ENCODE data around the gene EVI5. TPM values are rescaled to one million over a fixed set of nuclear protein-coding genes. Genes with fewer than 3 reads are reported as not detected.
"Not testable (repeated sequence)": the region's sequence is repeated elsewhere in the genome, so short reads cannot be mapped to it uniquely, and the experiment has no call there.

The EVI5 gene
- total and polyA plus RNA-seq, 7 donors = 4.5 to 53.5 (median 39.9) TPM

GRCh38 chr1:92599184-92599583 is 185.7 kb downstream of the EVI5 start:
- intact Hi-C loops (cut with DNase I) = no loop called here
- WGBS, 2 donors = 50 to 73% methylated on average over 2 of the region's 2 CpGs
- Histone ChIP-seq H3K36me3 (peaks cover 0 to 6% (median 0%) of the 10 kb centered on the region in 4 donors), H3K4me1 (no peaks in the 10 kb centered on the region), H3K4me3 (no peak overlapping the region), H3K27ac (no peak overlapping the region), H3K27me3 (no peaks in the 10 kb centered on the region), H3K9me3 (no peaks in the 10 kb centered on the region)
- no peak for TF ChIP-seq CTCF (IDR thresholded peaks at IDR 0.05)
- no peak for TF ChIP-seq POLR2A (IDR thresholded peaks at IDR 0.05)
- no peak for TF ChIP-seq EP300 (IDR thresholded peaks at IDR 0.05)
- no peak for TF ChIP-seq POLR2AphosphoS5 (IDR thresholded peaks at IDR 0.05)
- no peak for DNase-seq

GRCh38 chr1:92589361-92589760 is 195.5 kb downstream of the EVI5 start:
- H3K4me3 ChIP-seq; H3K27me3 ChIP-seq; H3K4me1 ChIP-seq; intact Hi-C loops (cut with DNase I); H3K9me3 ChIP-seq; H3K36me3 ChIP-seq; H3K27ac ChIP-seq; DNase-seq: not testable (repeated sequence)
- 86 to 91% methylated on average over 9 of the region's 9 CpGs for WGBS, 2 donors

- DNase-seq = no peak
- Histone ChIP-seq H3K27me3 (no peaks in the 10 kb centered on the region), H3K4me3 (no peak overlapping the region), H3K27ac (no peak overlapping the region), H3K36me3 (peaks cover 0 to 4% (median 0%) of the 10 kb centered on the region in 4 donors), H3K9me3 (no peaks in the 10 kb centered on the region), H3K4me1 (no peaks in the 10 kb centered on the region)
- 85 to 92% methylated on average over 2 of the region's 2 CpGs for WGBS, 2 donors
- intact Hi-C loops (cut with DNase I) = no loop called here
- TF ChIP-seq POLR2A (IDR thresholded peaks at IDR 0.05) = no peak
- no peak for TF ChIP-seq POLR2AphosphoS5 (IDR thresholded peaks at IDR 0.05)
- no peak for TF ChIP-seq EP300 (IDR thresholded peaks at IDR 0.05)
- TF ChIP-seq CTCF (IDR thresholded peaks at IDR 0.05) = no peak
Measured at GRCh38 chr1:92587445-92587844, 197.5 kb downstream of the EVI5 start.

GRCh38 chr1:92585831-92586230 is 199.1 kb downstream of the EVI5 start:
- Histone ChIP-seq H3K4me1 (no peaks in the 10 kb centered on the region), H3K4me3 (no peak overlapping the region), H3K27me3 (no peaks in the 10 kb centered on the region), H3K27ac (no peak overlapping the region), H3K36me3 (peaks cover 0 to 4% (median 0%) of the 10 kb centered on the region in 4 donors), H3K9me3 (no peaks in the 10 kb centered on the region)
- DNase-seq = no peak
- TF ChIP-seq POLR2A (IDR thresholded peaks at IDR 0.05) (no peak), EP300 (IDR thresholded peaks at IDR 0.05) (no peak), CTCF (IDR thresholded peaks at IDR 0.05) (no peak), POLR2AphosphoS5 (IDR thresholded peaks at IDR 0.05) (no peak)
- intact Hi-C loops (cut with DNase I) = no loop called here

- H3K36me3 ChIP-seq; H3K27me3 ChIP-seq; H3K4me1 ChIP-seq; H3K4me3 ChIP-seq; DNase-seq; H3K27ac ChIP-seq; intact Hi-C loops (cut with DNase I); H3K9me3 ChIP-seq: not testable (repeated sequence)
- WGBS, 2 donors = 80 to 87% methylated on average over 5 of the region's 5 CpGs
Measured at GRCh38 chr1:92584810-92585209, 200.1 kb downstream of the EVI5 start.

Measured in sigmoid colon (tissue), 7 donors.